ENCODE results near the gene NMU. TPM values are rescaled to one million over a fixed set of nuclear protein-coding genes. Genes with fewer than 3 reads are reported as not detected.

NMU gene
- total and polyA plus RNA-seq, 9 of the 15 experiments (the other 6 are each of a cell fraction or from before 2014, with no cell fraction given): 73.8 to 846 (median 599) TPM

GRCh38 chr4:55617587-55618197 lies 18.4 kb downstream of the NMU start:
- no peak for FAIRE-seq
- no peak for DNase-seq (ENCODE audit: extremely low read depth in 1 of 4, low spot score in 3 of 4)
- peaks cover 2 to 12% of the 10 kb centered on the region in 2 experiments; a peak in 4 of 5 replicates for H3K4me1 ChIP-seq (replicated peaks in 1 of 2; ENCODE audit: control insufficient read depth in 2 of 2, insufficient read depth in 2 of 2, low read length in 2 of 2)
- no peak overlapping the region for H3K9ac ChIP-seq (ENCODE audit: insufficient read depth in 1 of 2, low read depth in 2 of 2, low read length in 2 of 2)
- peaks cover 59% of the 10 kb centered on the region for H3K36me3 ChIP-seq (ENCODE audit: control insufficient read depth, insufficient read depth, low read length)
- H3K9me3 ChIP-seq (replicated peaks; ENCODE audit: control insufficient read depth, insufficient read depth, low read depth, low read length): no peaks in the 10 kb centered on the region
- ChIA-PET CTCF (ENCODE audit: low intra/inter-chr PET ratio) (no interaction called here), POLR2A (interaction anchor here (1.0 to 1.2 kb wide), 2 partner anchors 12 to 17 kb away, joined by 3 read pairs; no protein-coding TSS in a partner anchor)
- intact Hi-C loops (cut with micrococcal nuclease) (no loop called here), in situ Hi-C loops (cut with MboI) (no loop called here)
- H3K79me2 ChIP-seq (ENCODE audit: control insufficient read depth, insufficient read depth, low read length): peaks cover 65% of the 10 kb centered on the region
- peak; percentile 32; the same call in 1 of the 3 replicates for ATAC-seq
- no peaks in the 10 kb centered on the region for H3K9me1 ChIP-seq (ENCODE audit: control insufficient read depth, insufficient read depth, low read length)
- H3K27me3 ChIP-seq (ENCODE audit: control insufficient read depth in 2 of 2, insufficient read depth in 2 of 2, low read length in 2 of 2): no peaks in the 10 kb centered on the region
- H4K20me1 ChIP-seq (replicated peaks; ENCODE audit: control insufficient read depth, insufficient read depth, low read length): no peaks in the 10 kb centered on the region
- no peak overlapping the region for H3K4me3 ChIP-seq
- WGBS (ENCODE audit: insufficient coverage, low coverage, missing lambda C conversion rate): 91% methylated on average over 1 of the region's 1 CpG
- TF ChIP-seq ZNF57 (CRISPR knock-in tag; IDR thresholded peaks at IDR 0.05): no peak
- H3K4me2 ChIP-seq (ENCODE audit: insufficient read depth, low read length): no peak overlapping the region
- no peak overlapping the region for H2AFZ ChIP-seq (ENCODE audit: low read depth, low read length)
- BruUV-seq (replicated peaks): no TSS peak
- H3K27ac ChIP-seq (ENCODE audit: extremely low read depth, low read depth, low read length): no peak overlapping the region

- TF ChIP-seq NFIC (IDR thresholded peaks at IDR 0.05): peak; percentile 81
- no peak for TF ChIP-seq ZBTB17 (CRISPR knock-in tag; IDR thresholded peaks at IDR 0.05)
- peak; percentile 33; the same call in 1 of the 2 replicates for TF ChIP-seq HNRNPUL1 (IDR thresholded peaks at IDR 0.05; ENCODE audit: low read length)
- no peak overlapping the region for H3K9ac ChIP-seq (ENCODE audit: insufficient read depth in 1 of 2, low read depth in 2 of 2, low read length in 2 of 2)
- intact Hi-C loops (cut with micrococcal nuclease) (no loop called here), in situ Hi-C loops (cut with MboI) (no loop called here)
- peaks cover 85% of the 10 kb centered on the region for H3K79me2 ChIP-seq (ENCODE audit: control insufficient read depth, insufficient read depth, low read length)
- ChIA-PET CTCF (ENCODE audit: low intra/inter-chr PET ratio) (no interaction called here), POLR2A (interaction anchor here (1.2 kb wide), 1 partner anchor 251 kb away, joined by 3 read pairs; no protein-coding TSS in a partner anchor)
- no peaks in the 10 kb centered on the region for H3K9me3 ChIP-seq (replicated peaks; ENCODE audit: control insufficient read depth, insufficient read depth, low read depth, low read length)
- peak overlapping the region; percentile 12; the same call in 2 of the 3 replicates for H3K27ac ChIP-seq (ENCODE audit: extremely low read depth, low read depth, low read length)
- H3K36me3 ChIP-seq (ENCODE audit: control insufficient read depth, insufficient read depth, low read length): peaks cover 84% of the 10 kb centered on the region
- DNase-seq (ENCODE audit: extremely low read depth in 1 of 4, low spot score in 3 of 4) (peak in 2 of 4 experiments; percentile 16 to 62), ATAC-seq (peak; percentile 65), FAIRE-seq (peak; percentile 42)
- 93% methylated on average over 3 of the region's 3 CpGs for WGBS (ENCODE audit: insufficient coverage, low coverage, missing lambda C conversion rate)
- H2AFZ ChIP-seq (ENCODE audit: low read depth, low read length): no peak overlapping the region
- BruUV-seq (replicated peaks): no TSS peak
- no peaks in the 10 kb centered on the region for H3K27me3 ChIP-seq (ENCODE audit: control insufficient read depth in 2 of 2, insufficient read depth in 2 of 2, low read length in 2 of 2)
- no peaks in the 10 kb centered on the region for H4K20me1 ChIP-seq (replicated peaks; ENCODE audit: control insufficient read depth, insufficient read depth, low read length)
- no peak overlapping the region for H3K4me3 ChIP-seq
- no peak overlapping the region for H3K4me2 ChIP-seq (ENCODE audit: insufficient read depth, low read length)
- no peaks in the 10 kb centered on the region for H3K9me1 ChIP-seq (ENCODE audit: control insufficient read depth, insufficient read depth, low read length)
- H3K4me1 ChIP-seq (replicated peaks in 1 of 2; ENCODE audit: control insufficient read depth in 2 of 2, insufficient read depth in 2 of 2, low read length in 2 of 2): peaks cover 2 to 12% of the 10 kb centered on the region in 2 experiments; a peak in 4 of 5 replicates
Measured at GRCh38 chr4:55615008-55615407, 21.1 kb downstream of the NMU start.

All from K562 (cell line).